HEK293 (cell line): ENCODE results near the gene NOL4L.

ENCODE experiments used
- CTCF ChIA-PET: fragments of 350-600 bp; formaldehyde crosslinking; extraction: SDS; loops from one replicate; lab custom pipeline; 2021; ENCODE audit warnings: antibody characterized with exemption; lab: Yijun Ruan, JAX
- POLR2A ChIA-PET: fragments of 300-600 bp; formaldehyde crosslinking; extraction: SDS; loops from one replicate; lab custom pipeline; 2020; ENCODE audit warnings: antibody characterized with exemption, inconsistent platforms; lab: Yijun Ruan, JAX
- H3K27ac ChIP-seq: fragments of 200-500 bp; sonication (Bioruptor generic); 2 replicates; pipeline ENCODE4 v1.5.1; 2014; ENCODE audit warnings: low read depth, low read length, control low read depth, inconsistent platforms; ENCODE audit errors: extremely low read depth
- H3K36me3 ChIP-seq, 2 experiments: fragments of 200-500 bp in 1 of 2; sonication (Bioruptor generic) in 1 of 2; 1 replicate in 1 of 2; 2 replicates in 1 of 2; pipeline ENCODE4 v1.5.1; 2014 to 2017; ENCODE audit warnings: inconsistent platforms in 2 of 2, low read length in 2 of 2; ENCODE audit not compliant: control insufficient read depth in 2 of 2, insufficient read depth in 1 of 2
- H3K4me1 ChIP-seq: fragments of 200-500 bp; sonication (Bioruptor generic); 2 replicates; pipeline ENCODE4 v1.5.1; 2014; ENCODE audit warnings: mild to moderate bottlenecking, low read length, inconsistent platforms; ENCODE audit not compliant: control insufficient read depth, insufficient read depth
- H3K4me3 ChIP-seq: 2 replicates; pipeline ENCODE4 v1.5.1; 2011; ENCODE audit warnings: low read depth, mild to moderate bottlenecking, control low read depth, low read length, moderate library complexity
- H3K9me3 ChIP-seq: fragments of 200-500 bp; sonication (Bioruptor generic); 2 replicates; pipeline ENCODE4 v1.5.1; 2014; ENCODE audit warnings: low read depth, low read length, inconsistent platforms; ENCODE audit not compliant: control insufficient read depth, insufficient read depth
- BCL11B ChIP-seq: fragments of 450-650 bp; formaldehyde crosslinking; IDR thresholded peaks from 2 replicates; pipeline ENCODE4 v1.5.1; 2016; ENCODE audit warnings: low read depth, missing biosample characterization, missing genetic modification characterization
- EGR2 ChIP-seq: fragments of 450-650 bp; formaldehyde crosslinking; IDR thresholded peaks from 2 replicates; pipeline ENCODE4 v1.5.1; 2016; ENCODE audit warnings: low read depth, missing biosample characterization, missing genetic modification characterization
- GLIS1 ChIP-seq: fragments of 450-650 bp; formaldehyde crosslinking; IDR thresholded peaks from 2 replicates; pipeline ENCODE4 v1.5.1; 2016; ENCODE audit warnings: missing biosample characterization, missing genetic modification characterization
- GLIS2 ChIP-seq: fragments of 450-650 bp; formaldehyde crosslinking; IDR thresholded peaks from 2 replicates; pipeline ENCODE4 v1.5.1; 2016; ENCODE audit warnings: missing biosample characterization, missing genetic modification characterization
- IKZF3 ChIP-seq: fragments of 450-650 bp; IDR thresholded peaks from 2 replicates; pipeline ENCODE4 v1.5.0; 2018; ENCODE audit warnings: missing biosample characterization, mild to moderate bottlenecking, missing genetic modification characterization, moderate library complexity
- KLF1 ChIP-seq: fragments of 450-650 bp; formaldehyde crosslinking; IDR thresholded peaks from 2 replicates; pipeline ENCODE4 v1.5.1; 2016; ENCODE audit warnings: missing biosample characterization, missing genetic modification characterization
- SP2 ChIP-seq: fragments of 450-650 bp; formaldehyde crosslinking; IDR thresholded peaks from 2 replicates; pipeline ENCODE4 v1.5.1; 2016; ENCODE audit warnings: missing biosample characterization, missing genetic modification characterization
- ZFHX2 ChIP-seq: fragments of 450-650 bp; formaldehyde crosslinking; conservative IDR thresholded peaks from 2 replicates; pipeline ENCODE4 v1.5.1; 2016; ENCODE audit warnings: missing biosample characterization, missing genetic modification characterization
- ZIC2 ChIP-seq: fragments of 450-650 bp; formaldehyde crosslinking; IDR thresholded peaks from 2 replicates; pipeline ENCODE4 v1.5.1; 2016; ENCODE audit warnings: missing biosample characterization, missing genetic modification characterization
- ZNF324 ChIP-seq: fragments of 450-650 bp; formaldehyde crosslinking; IDR thresholded peaks from 2 replicates; pipeline ENCODE4 v1.5.1; 2016; ENCODE audit warnings: missing biosample characterization, missing genetic modification characterization
- ZNF600 ChIP-seq: fragments of 450-650 bp; formaldehyde crosslinking; IDR thresholded peaks from 2 replicates; pipeline ENCODE4 v1.5.1; 2016; ENCODE audit warnings: missing biosample characterization, missing genetic modification characterization
- ZNF658 ChIP-seq: fragments of 450-650 bp; formaldehyde crosslinking; IDR thresholded peaks from 2 replicates; pipeline ENCODE4; 2016; ENCODE audit warnings: missing biosample characterization, missing genetic modification characterization
- ZNF843 ChIP-seq: fragments of 450-650 bp; formaldehyde crosslinking; IDR thresholded peaks from 2 replicates; pipeline ENCODE4 v1.5.1; 2016; ENCODE audit warnings: missing biosample characterization, missing genetic modification characterization
- TF ChIP-seq, protein P1 (sequence below): fragments of 450-650 bp; formaldehyde crosslinking; IDR thresholded peaks from 2 replicates; pipeline ENCODE4 v1.5.1; 2017; ENCODE audit warnings: missing biosample characterization, missing genetic modification characterization
- TF ChIP-seq, protein P2 (sequence below): fragments of 450-650 bp; formaldehyde crosslinking; optimal IDR thresholded peaks from 2 replicates; pipeline ENCODE3; 2016; ENCODE audit warnings: missing biosample characterization, mild to moderate bottlenecking, missing genetic modification characterization
- TF ChIP-seq, protein P3 (sequence below): fragments of 450-650 bp; formaldehyde crosslinking; IDR thresholded peaks from 2 replicates; pipeline ENCODE4 v1.5.1; 2016; ENCODE audit warnings: missing biosample characterization, missing genetic modification characterization
- TF ChIP-seq, protein P4 (sequence below): fragments of 450-650 bp; formaldehyde crosslinking; conservative IDR thresholded peaks from 2 replicates; pipeline ENCODE4 v1.5.1; 2016; ENCODE audit warnings: low read depth, missing biosample characterization, missing genetic modification characterization
- TF ChIP-seq, protein P5 (sequence below): fragments of 450-650 bp; formaldehyde crosslinking; IDR thresholded peaks from 2 replicates; pipeline ENCODE4 v1.5.1; 2016; ENCODE audit warnings: missing biosample characterization, missing genetic modification characterization

Gene NOL4L

DNA sequence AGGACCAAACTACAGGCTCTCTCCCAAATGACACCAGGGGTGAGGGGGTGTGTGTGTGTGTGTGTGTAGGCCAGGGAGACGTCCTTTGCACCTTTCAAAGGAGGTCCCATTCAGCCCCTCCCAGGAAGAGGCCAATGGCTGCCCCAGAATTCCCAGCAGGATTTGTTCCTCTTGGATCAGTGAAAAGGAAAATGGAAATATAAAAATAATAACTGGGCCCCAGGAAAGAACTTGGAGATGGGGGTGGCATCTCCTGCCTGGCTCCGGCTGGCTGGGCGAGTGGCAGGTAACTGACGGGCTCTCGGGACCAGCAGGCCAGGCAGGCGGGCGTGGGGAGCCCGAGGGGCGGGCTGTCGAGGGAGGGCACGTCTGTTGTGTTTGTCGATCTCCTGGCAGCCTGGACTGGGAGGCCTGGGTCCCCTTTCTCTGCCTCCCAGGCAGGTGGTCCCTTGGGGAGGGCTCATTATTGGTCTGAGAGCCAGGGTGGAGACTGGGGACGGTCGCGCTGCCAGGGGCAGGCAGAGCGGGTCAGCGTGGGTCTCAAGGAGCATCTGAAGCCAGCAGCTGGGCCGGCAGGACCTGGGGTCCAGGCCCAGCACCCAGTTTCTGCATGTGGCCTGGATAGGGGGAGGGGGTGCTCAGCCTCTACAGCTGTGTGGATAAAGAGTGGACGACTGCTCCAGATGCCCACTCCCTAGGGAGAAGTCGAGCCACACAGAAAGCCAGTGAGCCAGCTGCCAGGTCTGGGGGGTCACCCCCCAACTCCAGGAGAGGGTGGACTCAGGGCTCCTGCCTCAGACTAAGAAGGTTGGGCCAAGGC is 3.1 kb downstream of the NOL4L start (continued):
- no peak for TF ChIP-seq ZNF843

DNA sequence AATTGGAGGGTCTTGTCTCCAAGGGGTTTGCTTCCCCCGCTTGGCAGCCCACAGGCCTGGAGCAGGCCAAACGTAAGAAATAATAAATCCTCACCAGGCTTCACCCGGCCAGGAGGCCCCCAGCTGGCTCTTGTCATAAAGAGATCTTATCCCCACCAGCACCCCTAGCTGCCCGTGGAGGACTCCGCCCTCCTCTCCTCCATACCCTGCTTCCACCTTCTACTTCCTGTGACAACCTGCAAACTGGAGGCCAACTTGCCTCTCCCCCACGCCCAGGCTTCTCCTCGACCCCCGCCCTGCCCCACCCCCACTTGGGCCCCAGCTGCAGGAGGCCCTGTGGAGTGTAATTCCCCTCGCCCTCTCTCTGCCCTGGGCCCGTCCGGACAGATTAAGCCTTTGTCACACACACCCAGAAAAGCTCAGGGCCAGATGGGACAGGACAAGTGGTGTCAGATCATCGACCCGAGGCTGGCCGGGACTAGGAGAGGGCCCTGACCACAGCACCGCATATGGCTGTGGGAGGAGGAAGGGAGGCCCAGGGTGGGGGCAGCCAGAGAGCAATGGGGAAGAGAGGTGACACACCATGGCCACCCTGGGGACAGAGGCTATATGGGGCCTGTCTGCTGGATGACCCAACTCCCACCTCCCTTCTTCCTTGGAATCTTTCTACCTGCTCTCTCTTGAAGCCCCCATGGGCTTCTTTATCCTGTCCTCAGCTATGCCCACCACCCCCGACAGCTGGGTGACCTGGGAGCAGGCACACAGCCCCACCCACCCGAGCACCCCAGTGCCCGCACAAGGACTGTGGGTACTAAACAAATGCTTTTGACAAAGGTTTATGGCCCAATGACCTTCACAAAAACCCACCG is 3.9 kb downstream of the NOL4L start:
- ChIA-PET CTCF (no interaction called here), POLR2A (no interaction called here)
- H3K36me3 ChIP-seq, result no peaks in the 10 kb centered on the region

More for the DNA sequence above, 3.9 kb downstream of the NOL4L start:
- no peaks in the 10 kb centered on the region for H3K9me3 ChIP-seq
- peaks cover 3% of the 10 kb centered on the region for H3K4me1 ChIP-seq
- H3K27ac ChIP-seq, result no peak overlapping the region
- H3K4me3 ChIP-seq, result no peak overlapping the region
- TF ChIP-seq, protein P1, sequence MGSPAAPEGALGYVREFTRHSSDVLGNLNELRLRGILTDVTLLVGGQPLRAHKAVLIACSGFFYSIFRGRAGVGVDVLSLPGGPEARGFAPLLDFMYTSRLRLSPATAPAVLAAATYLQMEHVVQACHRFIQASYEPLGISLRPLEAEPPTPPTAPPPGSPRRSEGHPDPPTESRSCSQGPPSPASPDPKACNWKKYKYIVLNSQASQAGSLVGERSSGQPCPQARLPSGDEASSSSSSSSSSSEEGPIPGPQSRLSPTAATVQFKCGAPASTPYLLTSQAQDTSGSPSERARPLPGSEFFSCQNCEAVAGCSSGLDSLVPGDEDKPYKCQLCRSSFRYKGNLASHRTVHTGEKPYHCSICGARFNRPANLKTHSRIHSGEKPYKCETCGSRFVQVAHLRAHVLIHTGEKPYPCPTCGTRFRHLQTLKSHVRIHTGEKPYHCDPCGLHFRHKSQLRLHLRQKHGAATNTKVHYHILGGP (tag by site-specific recombination), result no peak
- TF ChIP-seq BCL11B (tag by site-specific recombination) (no peak), ZFHX2 (peak; percentile 60), ZNF600 (peak; percentile 85), IKZF3 (tag by site-specific recombination) (no peak), GLIS2 (tag by site-specific recombination) (peak; percentile 29), ZNF843 (no peak), SP2 (tag by site-specific recombination) (peak; percentile 20; the same call in 1 of the 2 replicates), EGR2 (tag by site-specific recombination) (peak; percentile 51; the same call in 1 of the 2 replicates), KLF1 (peak; percentile 97), ZIC2 (tag by site-specific recombination) (peak; percentile 47), ZNF658 (no peak), GLIS1 (tag by site-specific recombination) (peak; percentile 80), ZNF324 (tag by site-specific recombination) (no peak)
- TF ChIP-seq, protein P2, sequence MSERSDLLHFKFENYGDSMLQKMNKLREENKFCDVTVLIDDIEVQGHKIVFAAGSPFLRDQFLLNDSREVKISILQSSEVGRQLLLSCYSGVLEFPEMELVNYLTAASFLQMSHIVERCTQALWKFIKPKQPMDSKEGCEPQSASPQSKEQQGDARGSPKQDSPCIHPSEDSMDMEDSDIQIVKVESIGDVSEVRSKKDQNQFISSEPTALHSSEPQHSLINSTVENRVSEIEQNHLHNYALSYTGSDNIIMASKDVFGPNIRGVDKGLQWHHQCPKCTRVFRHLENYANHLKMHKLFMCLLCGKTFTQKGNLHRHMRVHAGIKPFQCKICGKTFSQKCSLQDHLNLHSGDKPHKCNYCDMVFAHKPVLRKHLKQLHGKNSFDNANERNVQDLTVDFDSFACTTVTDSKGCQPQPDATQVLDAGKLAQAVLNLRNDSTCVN (tag by site-specific recombination), result no peak
- TF ChIP-seq, protein P3, sequence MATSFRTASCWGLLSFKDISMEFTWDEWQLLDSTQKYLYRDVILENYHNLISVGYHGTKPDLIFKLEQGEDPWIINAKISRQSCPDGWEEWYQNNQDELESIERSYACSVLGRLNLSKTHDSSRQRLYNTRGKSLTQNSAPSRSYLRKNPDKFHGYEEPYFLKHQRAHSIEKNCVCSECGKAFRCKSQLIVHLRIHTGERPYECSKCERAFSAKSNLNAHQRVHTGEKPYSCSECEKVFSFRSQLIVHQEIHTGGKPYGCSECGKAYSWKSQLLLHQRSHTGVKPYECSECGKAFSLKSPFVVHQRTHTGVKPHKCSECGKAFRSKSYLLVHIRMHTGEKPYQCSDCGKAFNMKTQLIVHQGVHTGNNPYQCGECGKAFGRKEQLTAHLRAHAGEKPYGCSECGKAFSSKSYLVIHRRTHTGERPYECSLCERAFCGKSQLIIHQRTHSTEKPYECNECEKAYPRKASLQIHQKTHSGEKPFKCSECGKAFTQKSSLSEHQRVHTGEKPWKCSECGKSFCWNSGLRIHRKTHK (tag by site-specific recombination), result no peak
- TF ChIP-seq, protein P4, sequence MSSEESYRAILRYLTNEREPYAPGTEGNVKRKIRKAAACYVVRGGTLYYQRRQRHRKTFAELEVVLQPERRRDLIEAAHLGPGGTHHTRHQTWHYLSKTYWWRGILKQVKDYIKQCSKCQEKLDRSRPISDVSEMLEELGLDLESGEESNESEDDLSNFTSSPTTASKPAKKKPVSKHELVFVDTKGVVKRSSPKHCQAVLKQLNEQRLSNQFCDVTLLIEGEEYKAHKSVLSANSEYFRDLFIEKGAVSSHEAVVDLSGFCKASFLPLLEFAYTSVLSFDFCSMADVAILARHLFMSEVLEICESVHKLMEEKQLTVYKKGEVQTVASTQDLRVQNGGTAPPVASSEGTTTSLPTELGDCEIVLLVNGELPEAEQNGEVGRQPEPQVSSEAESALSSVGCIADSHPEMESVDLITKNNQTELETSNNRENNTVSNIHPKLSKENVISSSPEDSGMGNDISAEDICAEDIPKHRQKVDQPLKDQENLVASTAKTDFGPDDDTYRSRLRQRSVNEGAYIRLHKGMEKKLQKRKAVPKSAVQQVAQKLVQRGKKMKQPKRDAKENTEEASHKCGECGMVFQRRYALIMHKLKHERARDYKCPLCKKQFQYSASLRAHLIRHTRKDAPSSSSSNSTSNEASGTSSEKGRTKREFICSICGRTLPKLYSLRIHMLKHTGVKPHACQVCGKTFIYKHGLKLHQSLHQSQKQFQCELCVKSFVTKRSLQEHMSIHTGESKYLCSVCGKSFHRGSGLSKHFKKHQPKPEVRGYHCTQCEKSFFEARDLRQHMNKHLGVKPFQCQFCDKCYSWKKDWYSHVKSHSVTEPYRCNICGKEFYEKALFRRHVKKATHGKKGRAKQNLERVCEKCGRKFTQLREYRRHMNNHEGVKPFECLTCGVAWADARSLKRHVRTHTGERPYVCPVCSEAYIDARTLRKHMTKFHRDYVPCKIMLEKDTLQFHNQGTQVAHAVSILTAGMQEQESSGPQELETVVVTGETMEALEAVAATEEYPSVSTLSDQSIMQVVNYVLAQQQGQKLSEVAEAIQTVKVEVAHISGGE (tag by site-specific recombination), result no peak
- TF ChIP-seq, protein P5, sequence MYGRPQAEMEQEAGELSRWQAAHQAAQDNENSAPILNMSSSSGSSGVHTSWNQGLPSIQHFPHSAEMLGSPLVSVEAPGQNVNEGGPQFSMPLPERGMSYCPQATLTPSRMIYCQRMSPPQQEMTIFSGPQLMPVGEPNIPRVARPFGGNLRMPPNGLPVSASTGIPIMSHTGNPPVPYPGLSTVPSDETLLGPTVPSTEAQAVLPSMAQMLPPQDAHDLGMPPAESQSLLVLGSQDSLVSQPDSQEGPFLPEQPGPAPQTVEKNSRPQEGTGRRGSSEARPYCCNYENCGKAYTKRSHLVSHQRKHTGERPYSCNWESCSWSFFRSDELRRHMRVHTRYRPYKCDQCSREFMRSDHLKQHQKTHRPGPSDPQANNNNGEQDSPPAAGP (tag by site-specific recombination), result peak; percentile 51
